Lower lobe of right lung (tissue), 2 donors: Measurements from ENCODE around the gene SP4. TPM values are rescaled to one million over a fixed set of nuclear protein-coding genes. Genes with fewer than 3 reads are reported as not detected.

Experiments used
- ATAC-seq, 2 donors: fragments of 200-7000 bp; cut with Tn5 transposase; one replicate each; pipeline ENCODE4 v1.9.1; 2020 to 2022; ENCODE audit warnings: mild to moderate bottlenecking in 2 of 2, moderate library complexity in 2 of 2
- DNase-seq: peaks from one replicate; pipeline ENCODE4 v3.0.0-alpha.2; 2020
- H3K27ac ChIP-seq: fragments of 200-600 bp; one replicate; pipeline ENCODE4 v1.8.0; 2022
- H3K27me3 ChIP-seq: fragments of 200-600 bp; one replicate; pipeline ENCODE4 v1.8.0; 2022; ENCODE audit warnings: low read depth
- H3K36me3 ChIP-seq: fragments of 200-600 bp; one replicate; pipeline ENCODE4 v1.8.0; 2022; ENCODE audit warnings: mild to moderate bottlenecking
- H3K4me1 ChIP-seq: fragments of 200-600 bp; one replicate; pipeline ENCODE4 v1.8.0; 2022
- H3K4me3 ChIP-seq: fragments of 200-600 bp; one replicate; pipeline ENCODE4 v1.8.0; 2022; ENCODE audit warnings: mild to moderate bottlenecking
- H3K9me3 ChIP-seq: fragments of 200-600 bp; one replicate; pipeline ENCODE4 v1.8.0; 2022
- intact Hi-C: fragments of 100-400 bp; cut with DNase I; formaldehyde crosslinking; loops from one replicate; pipeline ENCODE4 v1.11.0; 2022
- total RNA-seq: library from RNA; stranded (reverse); fragmentation: NEBNext Ultra II Directional; extraction: Animal tissue kit (Norgen Biotek cat#: 25700); gene quantifications from one replicate; pipeline ENCODE4 v1.2.1, GENCODE V29; 2021
- TF ChIP-seq, protein P1 (sequence below): fragments of 200-600 bp; IDR thresholded peaks from one replicate; pipeline ENCODE4 v1.8.0; 2022; ENCODE audit warnings: antibody characterized with exemption, mild to moderate bottlenecking
- donor health status: DM: no; HTN: yes; CAD: no; lungs with severe emphysema.

SP4 gene
- total RNA-seq, 1 donor from 2014 or later = 9.7 TPM

DNA sequence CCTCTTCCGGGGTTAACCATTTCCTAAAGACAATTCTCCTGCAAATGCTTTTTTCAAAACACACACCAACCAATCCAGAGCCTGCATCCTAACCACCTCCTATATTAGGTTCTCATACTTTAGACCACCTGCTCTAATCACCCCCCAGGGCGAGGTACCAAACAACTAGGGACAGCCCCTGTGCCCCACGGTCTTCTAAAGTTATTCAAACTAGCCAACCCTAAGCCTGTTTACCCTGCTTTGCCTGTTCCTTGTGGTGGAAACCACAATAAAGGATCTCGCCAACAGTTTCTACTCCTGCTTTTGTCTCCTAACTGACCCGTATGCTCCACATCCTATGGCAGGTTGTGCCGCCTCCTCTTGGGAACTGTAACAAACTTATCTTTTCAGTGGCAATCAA, 21.1 kb downstream of the SP4 start:
- TF ChIP-seq, protein P1, sequence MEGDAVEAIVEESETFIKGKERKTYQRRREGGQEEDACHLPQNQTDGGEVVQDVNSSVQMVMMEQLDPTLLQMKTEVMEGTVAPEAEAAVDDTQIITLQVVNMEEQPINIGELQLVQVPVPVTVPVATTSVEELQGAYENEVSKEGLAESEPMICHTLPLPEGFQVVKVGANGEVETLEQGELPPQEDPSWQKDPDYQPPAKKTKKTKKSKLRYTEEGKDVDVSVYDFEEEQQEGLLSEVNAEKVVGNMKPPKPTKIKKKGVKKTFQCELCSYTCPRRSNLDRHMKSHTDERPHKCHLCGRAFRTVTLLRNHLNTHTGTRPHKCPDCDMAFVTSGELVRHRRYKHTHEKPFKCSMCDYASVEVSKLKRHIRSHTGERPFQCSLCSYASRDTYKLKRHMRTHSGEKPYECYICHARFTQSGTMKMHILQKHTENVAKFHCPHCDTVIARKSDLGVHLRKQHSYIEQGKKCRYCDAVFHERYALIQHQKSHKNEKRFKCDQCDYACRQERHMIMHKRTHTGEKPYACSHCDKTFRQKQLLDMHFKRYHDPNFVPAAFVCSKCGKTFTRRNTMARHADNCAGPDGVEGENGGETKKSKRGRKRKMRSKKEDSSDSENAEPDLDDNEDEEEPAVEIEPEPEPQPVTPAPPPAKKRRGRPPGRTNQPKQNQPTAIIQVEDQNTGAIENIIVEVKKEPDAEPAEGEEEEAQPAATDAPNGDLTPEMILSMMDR = no peak
- Histone ChIP-seq H3K4me3 (no peak overlapping the region), H3K27ac (no peak overlapping the region), H3K4me1 (peaks cover 9% of the 10 kb centered on the region), H3K9me3 (peaks cover 4% of the 10 kb centered on the region), H3K27me3 (no peaks in the 10 kb centered on the region), H3K36me3 (no peaks in the 10 kb centered on the region)
- intact Hi-C loops = no loop called here
- ATAC-seq = no peak
- DNase-seq = no peak

DNA sequence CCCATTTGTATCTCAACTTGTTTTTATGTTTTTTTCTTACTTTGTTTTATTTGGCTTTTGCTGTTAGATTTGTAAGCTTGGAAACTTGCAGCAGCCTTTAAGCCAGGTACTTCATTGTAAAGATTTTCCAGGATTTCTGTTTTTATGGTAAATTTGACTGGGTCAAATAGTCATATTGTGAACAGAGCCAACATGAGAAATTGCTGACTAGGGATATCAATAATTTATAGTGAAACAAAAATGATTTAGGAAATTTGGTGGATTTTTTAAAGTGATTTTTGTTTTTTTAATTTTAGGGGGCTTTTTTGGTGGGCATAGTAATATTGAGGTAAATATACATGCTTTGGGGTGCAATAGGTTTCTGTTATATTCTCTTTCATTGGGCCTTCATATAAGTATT, 22.2 kb downstream of the SP4 start:
- ATAC-seq (no peak), DNase-seq (no peak)
- H3K27me3 ChIP-seq = no peaks in the 10 kb centered on the region
- intact Hi-C loops = no loop called here
- TF ChIP-seq, protein P1 = no peak
- H3K4me1 ChIP-seq = peaks cover 9% of the 10 kb centered on the region
- no peaks in the 10 kb centered on the region for H3K36me3 ChIP-seq
- H3K9me3 ChIP-seq = peaks cover 7% of the 10 kb centered on the region
- no peak overlapping the region for H3K4me3 ChIP-seq
- H3K27ac ChIP-seq = no peak overlapping the region

DNA sequence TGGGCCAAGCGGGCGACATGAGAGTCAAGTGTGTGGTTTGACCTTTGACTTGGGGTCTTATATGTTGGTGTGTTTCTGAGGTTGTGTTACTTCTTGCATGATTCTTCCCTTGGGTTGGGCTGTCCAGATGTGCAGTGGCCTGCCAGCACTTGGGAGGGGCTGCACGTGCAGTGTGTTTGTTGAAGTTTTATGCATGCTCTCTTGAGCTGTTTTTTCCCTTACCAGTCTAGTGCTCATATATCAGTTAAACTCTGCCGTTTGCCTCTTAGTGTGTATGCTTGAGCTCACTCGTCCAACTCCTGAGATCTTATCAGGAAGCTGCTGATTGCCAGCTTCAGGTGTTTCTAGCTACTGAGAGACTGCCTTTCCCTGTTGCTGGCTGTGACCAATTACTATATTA, 23.1 kb downstream of the SP4 start:
- no peak for DNase-seq
- TF ChIP-seq, protein P1 = no peak
- peaks cover 9% of the 10 kb centered on the region for H3K4me1 ChIP-seq
- H3K27ac ChIP-seq = no peak overlapping the region
- H3K36me3 ChIP-seq = no peaks in the 10 kb centered on the region
- peaks cover 7% of the 10 kb centered on the region for H3K9me3 ChIP-seq
- no peak overlapping the region for H3K4me3 ChIP-seq
- peak in 1 of 2 donors; percentile 39 for ATAC-seq
- H3K27me3 ChIP-seq = no peaks in the 10 kb centered on the region
- intact Hi-C loops = no loop called here

DNA sequence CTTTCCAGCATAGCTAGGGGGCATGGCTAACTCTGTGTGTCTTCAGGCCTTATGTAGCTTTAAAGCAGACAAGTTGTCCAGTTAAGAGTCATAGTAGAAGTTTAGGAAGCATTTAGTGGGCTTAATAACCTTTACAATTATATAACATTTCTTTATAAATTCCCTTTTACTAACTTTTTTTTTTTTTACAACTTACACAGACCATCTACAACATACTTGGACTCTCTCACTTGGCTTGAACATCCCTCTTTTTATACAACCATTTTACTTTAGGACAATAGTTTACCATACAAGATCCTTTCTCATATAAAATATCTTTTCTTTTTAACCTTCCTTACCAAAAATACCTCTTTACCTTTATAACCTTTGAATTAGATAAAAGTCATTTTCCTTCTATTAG, 26.3 kb downstream of the SP4 start:
- no peak overlapping the region for H3K27ac ChIP-seq
- H3K4me1 ChIP-seq = peaks cover 9% of the 10 kb centered on the region
- peaks cover 7% of the 10 kb centered on the region for H3K9me3 ChIP-seq
- H3K4me3 ChIP-seq = no peak overlapping the region
- no peaks in the 10 kb centered on the region for H3K27me3 ChIP-seq
- TF ChIP-seq, protein P1 = no peak
- no peak for ATAC-seq
- no peaks in the 10 kb centered on the region for H3K36me3 ChIP-seq
- DNase-seq = no peak
- intact Hi-C loops = no loop called here

DNA sequence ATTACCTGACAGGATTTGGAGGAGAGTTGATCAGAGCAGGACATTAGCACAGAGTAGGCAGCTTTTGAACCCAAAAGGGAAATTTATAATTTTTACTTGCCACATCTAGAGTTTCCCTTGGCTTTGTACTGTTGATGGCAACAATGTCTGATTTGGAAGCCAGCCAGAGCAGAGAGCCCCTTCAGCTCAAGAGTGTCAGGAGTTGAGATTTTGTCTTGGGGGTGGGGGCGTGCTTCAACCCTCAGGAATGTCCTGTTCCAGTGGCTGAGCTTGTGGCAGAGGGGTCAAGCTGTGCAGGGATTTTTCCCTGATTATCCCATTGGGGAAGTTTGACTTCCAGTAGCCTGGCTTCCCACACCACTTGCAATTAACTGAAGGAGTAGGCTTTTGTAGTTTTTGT, 27.0 kb downstream of the SP4 start:
- ATAC-seq (no peak), DNase-seq (no peak)
- H3K27me3 ChIP-seq = no peaks in the 10 kb centered on the region
- TF ChIP-seq, protein P1 = no peak
- intact Hi-C loops = no loop called here
- peaks cover 9% of the 10 kb centered on the region for H3K4me1 ChIP-seq
- H3K36me3 ChIP-seq = no peaks in the 10 kb centered on the region
- H3K9me3 ChIP-seq = peaks cover 7% of the 10 kb centered on the region
- H3K4me3 ChIP-seq = no peak overlapping the region
- no peak overlapping the region for H3K27ac ChIP-seq

DNA sequence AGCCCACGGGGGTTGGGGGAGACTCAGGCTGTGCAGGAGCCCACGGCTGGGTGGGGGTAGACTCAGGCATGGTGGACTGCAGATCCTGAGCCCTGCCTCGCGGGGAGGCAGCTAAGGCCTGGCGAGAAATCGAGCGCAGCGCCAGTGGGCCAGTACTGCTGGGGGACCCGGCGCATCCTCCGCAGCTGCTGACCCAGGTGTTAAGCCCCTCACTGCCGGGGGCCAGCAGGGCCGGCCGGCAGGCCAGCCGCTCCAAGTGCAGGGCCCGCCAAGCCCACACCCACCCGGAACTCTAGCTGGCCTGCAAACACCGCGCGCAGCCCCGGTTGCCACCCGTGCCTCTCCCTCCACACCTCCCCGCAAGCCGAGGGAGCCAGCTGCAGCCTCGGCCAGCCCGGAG, 33.4 kb downstream of the SP4 start:
- TF ChIP-seq, protein P1 = no peak
- ATAC-seq (no peak), DNase-seq (no peak)
- H3K9me3 ChIP-seq = no peaks in the 10 kb centered on the region
- no peaks in the 10 kb centered on the region for H3K4me1 ChIP-seq
- intact Hi-C loops = no loop called here
- no peak overlapping the region for H3K27ac ChIP-seq
- H3K36me3 ChIP-seq = no peaks in the 10 kb centered on the region
- no peaks in the 10 kb centered on the region for H3K27me3 ChIP-seq
- no peak overlapping the region for H3K4me3 ChIP-seq
